GOT3 (cell line): ENCODE results near the gene PSMF1.

Experiments
- DNase-seq: peaks from one replicate; lab custom pipeline; 2025; ENCODE audit warnings: mixed read lengths; lab: John Stamatoyannopoulos, UW

PSMF1 gene

GRCh38 chr20:1164871-1165270 lies 46.5 kb downstream of the PSMF1 start:
- DNase-seq = no peak

GRCh38 chr20:1165521-1165920 lies 47.1 kb downstream of the PSMF1 start:
- no peak for DNase-seq

- DNase-seq = no peak
Measured at GRCh38 chr20:1165941-1166340, 47.5 kb downstream of the PSMF1 start.

GRCh38 chr20:1166948-1167720 lies 48.7 kb downstream of the PSMF1 start:
- no peak for DNase-seq

- no peak for DNase-seq
Measured at GRCh38 chr20:1169224-1169623, 50.8 kb downstream of the PSMF1 start.

- DNase-seq = no peak
Measured at GRCh38 chr20:1171461-1172093, 53.2 kb downstream of the PSMF1 start.

GRCh38 chr20:1173698-1174097 lies 55.3 kb downstream of the PSMF1 start:
- DNase-seq = no peak

- no peak for DNase-seq
Measured at GRCh38 chr20:1174787-1175186, 56.4 kb downstream of the PSMF1 start.

GRCh38 chr20:1177680-1178079 lies 59.3 kb downstream of the PSMF1 start:
- DNase-seq = no peak

- DNase-seq = no peak
Measured at GRCh38 chr20:1178103-1178502, 59.7 kb downstream of the PSMF1 start.

- DNase-seq = no peak
Measured at GRCh38 chr20:1178623-1179022, 60.2 kb downstream of the PSMF1 start.

GRCh38 chr20:1180949-1181348 lies 62.5 kb downstream of the PSMF1 start:
- no peak for DNase-seq

- DNase-seq = no peak
Measured at GRCh38 chr20:1182106-1182505, 63.7 kb downstream of the PSMF1 start.

- no peak for DNase-seq
Measured at GRCh38 chr20:1183153-1183552, 64.8 kb downstream of the PSMF1 start.

GRCh38 chr20:1184260-1184637 lies 65.8 kb downstream of the PSMF1 start:
- DNase-seq = no peak

GRCh38 chr20:1184638-1185315 lies 66.4 kb downstream of the PSMF1 start, which contains the start of gene TMEM74B:
Gene TMEM74B (minus strand): TSS chr20:1184981. CDS start chr20:1183801, 1,180 bp downstream.
- no peak for DNase-seq

- DNase-seq = no peak
Measured at GRCh38 chr20:1185316-1185741, 66.9 kb downstream of the PSMF1 start.

GRCh38 chr20:1185790-1186334 lies 67.5 kb downstream of the PSMF1 start:
- DNase-seq = no peak

GRCh38 chr20:1186367-1186991 lies 68.1 kb downstream of the PSMF1 start:
- DNase-seq = no peak

GRCh38 chr20:1187605-1188171 lies 69.3 kb downstream of the PSMF1 start:
- no peak for DNase-seq

- DNase-seq = no peak
Measured at GRCh38 chr20:1188347-1188746, 69.9 kb downstream of the PSMF1 start.

GRCh38 chr20:1189827-1190226 lies 71.4 kb downstream of the PSMF1 start:
- no peak for DNase-seq
